AG04450 (cell line): Measurements from ENCODE around the gene ZNF536. TPM values are rescaled to one million over a fixed set of nuclear protein-coding genes. Genes with fewer than 3 reads are reported as not detected.

Experiments
- CTCF ChIA-PET: fragments of 300-600, 350-600 bp; formaldehyde crosslinking; extraction: SDS; loops from one replicate; lab custom pipeline; 2022; ENCODE audit warnings: antibody characterized with exemption, inconsistent platforms; lab: Charles Lee
- POLR2A ChIA-PET: fragments of 350-600 bp; formaldehyde crosslinking; extraction: SDS; loops from one replicate; lab custom pipeline; 2021; ENCODE audit warnings: antibody characterized with exemption, inconsistent platforms; lab: Yijun Ruan, JAX
- DNase-seq: peaks from one replicate; pipeline ENCODE4 v3.0.0-alpha.2; 2011; ENCODE audit warnings: low read depth, low spot score
- H3K27ac ChIP-seq: one replicate; pipeline ENCODE4 v1.5.1; 2012; ENCODE audit warnings: low read depth, low read length, control low read depth
- H3K27me3 ChIP-seq: one replicate; pipeline ENCODE4 v1.6.0; 2012; ENCODE audit warnings: low read length; ENCODE audit not compliant: control insufficient read depth, insufficient read depth
- H3K4me3 ChIP-seq: 2 replicates; pipeline ENCODE4 v1.5.1; 2011; ENCODE audit warnings: mild to moderate bottlenecking, low read depth, low read length, control low read depth
- H3K9me3 ChIP-seq: 2 replicates; pipeline ENCODE4 v1.5.1; 2012; ENCODE audit warnings: low read length; ENCODE audit not compliant: control insufficient read depth, insufficient read depth
- CTCF ChIP-seq: IDR thresholded peaks from 2 replicates; pipeline ENCODE4 v1.5.1; 2011; ENCODE audit warnings: low read depth, low read length, control low read depth, inconsistent platforms
- polyA plus RNA-seq: library from polyadenylated mRNA; depleted of rRNA; stranded (reverse); fragments of >200 nt; gene quantifications from 2 replicates; pipeline ENCODE4 v1.2.3, GENCODE V29; 2011

The ZNF536 gene
- polyA plus RNA-seq, 1 experiment, result not detected

GRCh38 chr19:30391052-30391451, 18.9 kb downstream of the ZNF536 start:
- no peak for TF ChIP-seq CTCF
- CTCF ChIA-PET, result no interaction called here
- no peak overlapping the region for H3K27ac ChIP-seq

DNA sequence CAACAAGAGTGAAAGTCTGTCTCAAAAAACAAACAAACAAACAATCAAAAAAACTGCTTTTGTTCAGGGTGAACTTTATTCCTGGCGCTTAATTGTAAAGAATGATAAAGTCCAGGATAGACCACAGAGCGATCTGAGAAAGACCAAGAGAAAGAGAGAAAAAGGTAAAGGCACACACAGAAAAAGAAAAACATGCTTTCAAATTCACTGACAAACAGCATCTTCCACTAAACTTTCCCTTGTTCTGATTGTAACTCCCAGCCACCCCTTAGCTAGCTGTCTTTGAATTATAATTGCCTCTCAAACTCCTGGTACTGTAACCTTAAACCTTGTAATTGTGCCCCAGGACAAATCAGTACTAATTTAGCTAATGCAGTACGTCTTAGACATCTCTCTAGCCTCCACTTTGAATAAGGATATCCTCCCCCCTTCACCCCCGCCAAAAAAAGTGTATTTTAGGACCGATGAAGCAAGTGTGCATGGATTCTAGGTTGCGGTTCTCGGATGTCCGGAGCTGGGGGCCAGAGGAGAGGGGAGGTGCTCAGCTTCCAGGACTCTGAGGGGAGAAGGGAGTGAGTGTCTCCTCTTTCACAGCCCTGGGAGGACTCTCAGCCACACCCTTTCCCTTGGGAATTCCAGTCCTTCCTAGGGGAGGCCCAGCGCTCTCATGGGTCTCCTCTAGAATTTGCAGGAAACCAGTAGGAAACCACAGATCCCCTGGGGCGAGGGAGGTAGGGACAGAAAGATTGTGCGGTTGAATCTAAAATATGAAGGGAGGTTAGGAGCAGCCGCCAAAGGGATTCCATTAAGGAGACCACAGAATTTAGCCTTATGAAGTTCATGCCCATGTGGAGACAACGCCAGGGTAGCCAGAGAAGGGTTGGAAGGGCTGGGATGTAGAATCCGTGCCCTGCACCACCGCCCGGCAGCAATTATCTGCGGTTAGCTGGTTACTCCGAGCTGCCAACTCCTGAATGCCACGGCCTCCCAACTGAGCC, 19.7 kb downstream of the ZNF536 start:
- CTCF ChIA-PET, result no interaction called here

More at GRCh38 chr19:30391052-30391451, 18.9 kb downstream of the ZNF536 start:
- Histone ChIP-seq H3K9me3 (peaks cover 62% of the 10 kb centered on the region), H3K4me3 (no peak overlapping the region), H3K27me3 (no peaks in the 10 kb centered on the region)
- DNase-seq, result no peak
- POLR2A ChIA-PET, result no interaction called here

GRCh38 chr19:30393046-30393445, 20.9 kb downstream of the ZNF536 start:
- no peak for DNase-seq
- no peak for TF ChIP-seq CTCF
- POLR2A ChIA-PET, result no interaction called here
- H3K27ac ChIP-seq, result no peak overlapping the region
- CTCF ChIA-PET, result no interaction called here
- peaks cover 43% of the 10 kb centered on the region for H3K9me3 ChIP-seq
- H3K4me3 ChIP-seq, result no peak overlapping the region
- H3K27me3 ChIP-seq, result no peaks in the 10 kb centered on the region

More for the DNA sequence above, 19.7 kb downstream of the ZNF536 start:
- H3K4me3 ChIP-seq, result no peak overlapping the region
- POLR2A ChIA-PET, result no interaction called here
- no peaks in the 10 kb centered on the region for H3K27me3 ChIP-seq
- H3K27ac ChIP-seq, result no peak overlapping the region
- H3K9me3 ChIP-seq, result peaks cover 55% of the 10 kb centered on the region
- DNase-seq, result no peak
- TF ChIP-seq CTCF, result no peak

DNA sequence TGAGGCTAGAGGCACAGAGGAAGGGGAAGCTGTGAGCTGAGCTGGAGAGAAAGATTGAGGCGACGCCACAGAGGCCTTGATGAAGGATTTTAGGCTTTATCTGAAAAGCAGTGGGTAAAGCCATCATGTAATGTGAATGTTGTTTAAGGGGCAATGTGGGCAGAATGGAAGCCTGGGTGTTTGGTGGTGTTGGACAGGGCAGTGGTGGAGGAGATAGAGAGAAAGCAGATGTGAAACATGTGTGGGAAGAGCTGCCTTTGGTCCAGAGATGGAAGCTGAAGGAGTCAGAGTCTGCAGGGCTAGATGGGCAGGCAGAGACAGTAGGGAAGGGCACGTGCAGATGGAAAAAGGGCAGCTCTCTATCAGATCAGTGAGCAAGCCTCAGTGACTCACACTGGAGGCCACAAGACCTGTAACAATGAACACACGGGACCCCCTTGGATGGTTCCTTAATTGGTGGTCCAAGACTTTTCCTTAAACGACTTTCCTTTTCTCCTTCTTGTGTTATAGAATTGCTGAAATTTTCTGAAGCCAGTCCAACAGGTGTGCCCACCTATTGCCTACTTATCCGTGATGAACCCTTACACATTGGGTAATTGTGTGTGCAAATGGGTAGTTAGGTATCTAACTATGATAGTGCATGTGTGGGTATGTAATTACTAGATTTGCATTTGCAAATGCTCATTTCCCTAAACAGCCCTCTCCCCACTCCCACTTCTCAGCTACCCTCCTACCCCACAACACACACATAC, 21.7 kb downstream of the ZNF536 start:
- no peak for TF ChIP-seq CTCF
- POLR2A ChIA-PET, result no interaction called here
- Histone ChIP-seq H3K27me3 (no peaks in the 10 kb centered on the region), H3K9me3 (peaks cover 36% of the 10 kb centered on the region), H3K4me3 (no peak overlapping the region), H3K27ac (no peak overlapping the region)
- CTCF ChIA-PET, result no interaction called here
- DNase-seq, result no peak
